ENCODE results near the gene ABHD17A.

The ABHD17A gene

DNA sequence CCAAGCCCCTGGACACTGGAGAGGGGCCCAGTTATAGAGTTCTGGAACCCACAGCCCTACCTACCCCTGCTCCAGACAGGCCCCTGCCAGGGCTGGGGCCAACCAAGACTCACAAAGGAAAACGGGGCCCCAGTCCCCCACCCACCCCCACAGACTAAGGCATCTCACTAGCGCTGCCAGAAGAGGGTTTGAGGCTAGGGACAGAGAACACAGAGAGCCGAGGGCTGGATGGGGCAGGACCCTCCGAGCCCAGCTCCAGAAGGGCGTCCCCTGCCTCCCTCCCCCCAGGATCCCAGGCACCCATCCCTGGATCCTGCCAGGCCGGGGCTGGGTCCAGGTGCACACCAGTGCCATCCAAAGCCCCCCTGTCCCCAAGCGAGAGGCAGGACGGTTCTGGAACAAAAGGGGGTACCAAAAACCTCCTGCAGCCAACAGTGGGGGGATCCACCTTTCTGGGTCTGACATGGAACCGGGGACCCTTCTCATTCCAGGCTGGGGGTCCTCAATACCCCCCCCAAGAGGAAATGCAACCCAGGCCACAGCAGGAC, 32.6 kb downstream of the ABHD17A start:
- in situ Hi-C loops (cut with HindIII; ENCODE audit: low pct_ligation_motif_present, low sequenced_read_pairs): no loop called here
- H3K27ac ChIP-seq: no peak overlapping the region
- TF ChIP-seq, protein P1, sequence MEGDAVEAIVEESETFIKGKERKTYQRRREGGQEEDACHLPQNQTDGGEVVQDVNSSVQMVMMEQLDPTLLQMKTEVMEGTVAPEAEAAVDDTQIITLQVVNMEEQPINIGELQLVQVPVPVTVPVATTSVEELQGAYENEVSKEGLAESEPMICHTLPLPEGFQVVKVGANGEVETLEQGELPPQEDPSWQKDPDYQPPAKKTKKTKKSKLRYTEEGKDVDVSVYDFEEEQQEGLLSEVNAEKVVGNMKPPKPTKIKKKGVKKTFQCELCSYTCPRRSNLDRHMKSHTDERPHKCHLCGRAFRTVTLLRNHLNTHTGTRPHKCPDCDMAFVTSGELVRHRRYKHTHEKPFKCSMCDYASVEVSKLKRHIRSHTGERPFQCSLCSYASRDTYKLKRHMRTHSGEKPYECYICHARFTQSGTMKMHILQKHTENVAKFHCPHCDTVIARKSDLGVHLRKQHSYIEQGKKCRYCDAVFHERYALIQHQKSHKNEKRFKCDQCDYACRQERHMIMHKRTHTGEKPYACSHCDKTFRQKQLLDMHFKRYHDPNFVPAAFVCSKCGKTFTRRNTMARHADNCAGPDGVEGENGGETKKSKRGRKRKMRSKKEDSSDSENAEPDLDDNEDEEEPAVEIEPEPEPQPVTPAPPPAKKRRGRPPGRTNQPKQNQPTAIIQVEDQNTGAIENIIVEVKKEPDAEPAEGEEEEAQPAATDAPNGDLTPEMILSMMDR (IDR thresholded peaks at IDR 0.05; ENCODE audit: low read depth, low read length, missing control alignments): no peak
- H3K36me3 ChIP-seq (replicated peaks): peaks cover 6% of the 10 kb centered on the region
- no peak overlapping the region for H3K4me3 ChIP-seq (ENCODE audit: low read depth, low read length)
- H3K27me3 ChIP-seq (replicated peaks): no peaks in the 10 kb centered on the region
- no peak for DNase-seq

DNA sequence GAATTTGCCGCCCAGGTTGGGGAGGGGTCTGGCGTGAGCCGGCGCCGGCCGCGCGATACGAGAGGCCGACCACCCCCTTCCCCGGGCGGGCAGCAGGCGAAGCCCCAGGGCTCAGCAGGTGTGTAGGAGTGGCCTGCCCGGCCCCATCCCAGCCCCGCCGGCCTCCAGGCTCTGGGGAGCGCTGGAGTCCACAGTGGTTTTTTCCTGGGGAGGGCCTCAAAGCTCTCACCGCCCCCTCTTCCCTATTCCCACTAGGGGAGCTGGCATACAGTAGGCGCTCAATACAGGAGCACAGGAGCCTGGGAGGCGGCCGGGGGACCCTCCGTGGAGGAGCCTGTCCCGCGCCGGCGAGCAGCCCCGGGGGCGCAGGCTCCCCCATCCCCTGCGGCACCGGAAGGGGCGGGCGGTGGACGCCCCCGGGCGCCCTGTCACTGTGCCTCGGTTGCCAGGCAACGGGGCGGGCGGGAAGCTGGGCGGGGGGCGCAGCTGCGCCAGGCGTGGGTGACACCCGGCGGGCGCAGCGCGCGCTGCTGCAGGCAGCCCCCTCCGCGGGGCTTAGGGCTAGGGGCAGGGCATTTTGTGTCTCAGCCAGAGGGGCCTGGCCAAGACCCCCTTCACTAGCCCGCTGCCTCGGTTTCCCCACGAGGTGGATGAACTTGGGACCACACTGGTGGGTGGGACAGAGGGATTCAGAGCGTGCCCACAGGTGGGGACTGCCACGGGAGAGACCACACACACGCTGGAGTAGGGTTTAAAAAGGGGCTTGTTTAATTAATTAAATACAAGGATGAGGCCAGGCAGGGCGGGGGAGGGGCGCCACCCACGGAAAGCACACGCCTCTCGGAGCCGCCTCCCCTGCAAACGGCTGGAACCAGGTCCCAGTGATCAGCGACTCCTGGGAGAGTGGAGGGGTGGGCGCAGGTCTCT, 33.4 kb downstream of the ABHD17A start:
- Histone ChIP-seq H3K27me3 (replicated peaks) (no peaks in the 10 kb centered on the region), H3K27ac (no peak overlapping the region), H3K4me3 (ENCODE audit: low read depth, low read length) (no peak overlapping the region), H3K36me3 (replicated peaks) (peaks cover 6% of the 10 kb centered on the region)
- in situ Hi-C loops (cut with HindIII; ENCODE audit: low pct_ligation_motif_present, low sequenced_read_pairs): no loop called here
- TF ChIP-seq, protein P1 (IDR thresholded peaks at IDR 0.05; ENCODE audit: low read depth, low read length, missing control alignments): no peak
- DNase-seq: no peak

DNA sequence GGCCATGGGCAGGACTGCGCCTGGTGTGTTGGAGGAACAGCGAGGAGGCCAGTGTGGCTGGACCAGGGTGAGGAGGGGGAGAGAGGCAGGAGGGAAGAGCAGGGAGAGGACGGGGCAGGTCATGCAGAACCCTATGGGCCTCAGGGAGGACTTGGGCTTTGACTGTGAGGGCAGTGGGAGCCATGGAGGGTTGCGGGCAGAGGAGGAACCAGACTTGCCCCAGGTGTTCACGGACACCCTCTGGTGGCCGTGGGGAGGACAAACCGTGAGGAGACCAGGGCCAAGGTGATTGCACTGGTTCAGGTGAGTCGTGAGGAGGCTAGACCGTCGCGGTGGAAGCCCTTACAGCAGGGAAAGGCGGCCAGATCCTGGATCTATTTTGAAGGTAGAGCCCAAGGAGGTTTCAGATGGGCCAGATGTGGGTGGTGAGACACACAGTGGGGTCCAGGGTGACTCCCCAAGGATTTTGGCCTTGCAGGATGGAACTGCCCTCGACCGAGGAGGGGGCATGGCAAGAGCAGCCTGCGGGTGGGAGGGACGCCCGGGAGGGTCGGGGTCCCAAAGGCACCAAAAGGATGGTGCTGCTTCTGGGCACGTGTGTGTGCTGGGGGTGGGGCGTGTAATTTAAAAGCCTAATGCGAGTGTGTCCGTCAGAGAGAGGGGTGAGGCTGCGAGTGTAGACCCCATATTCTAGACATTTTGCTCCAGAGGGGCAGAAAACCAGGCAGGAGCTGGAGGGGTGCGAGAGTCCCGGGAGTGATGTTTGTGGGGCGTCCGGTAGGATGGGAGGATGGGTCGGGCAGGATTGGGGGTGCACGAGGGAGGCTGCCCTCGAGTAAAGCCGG, 34.3 kb downstream of the ABHD17A start:
- H3K27me3 ChIP-seq (replicated peaks): no peaks in the 10 kb centered on the region
- TF ChIP-seq, protein P1 (IDR thresholded peaks at IDR 0.05; ENCODE audit: low read depth, low read length, missing control alignments): peak; percentile 31
- in situ Hi-C loops (cut with HindIII; ENCODE audit: low pct_ligation_motif_present, low sequenced_read_pairs): no loop called here
- peaks cover 6% of the 10 kb centered on the region for H3K36me3 ChIP-seq (replicated peaks)
- DNase-seq: no peak
- H3K4me3 ChIP-seq (ENCODE audit: low read depth, low read length): no peak overlapping the region
- H3K27ac ChIP-seq: no peak overlapping the region

DNA sequence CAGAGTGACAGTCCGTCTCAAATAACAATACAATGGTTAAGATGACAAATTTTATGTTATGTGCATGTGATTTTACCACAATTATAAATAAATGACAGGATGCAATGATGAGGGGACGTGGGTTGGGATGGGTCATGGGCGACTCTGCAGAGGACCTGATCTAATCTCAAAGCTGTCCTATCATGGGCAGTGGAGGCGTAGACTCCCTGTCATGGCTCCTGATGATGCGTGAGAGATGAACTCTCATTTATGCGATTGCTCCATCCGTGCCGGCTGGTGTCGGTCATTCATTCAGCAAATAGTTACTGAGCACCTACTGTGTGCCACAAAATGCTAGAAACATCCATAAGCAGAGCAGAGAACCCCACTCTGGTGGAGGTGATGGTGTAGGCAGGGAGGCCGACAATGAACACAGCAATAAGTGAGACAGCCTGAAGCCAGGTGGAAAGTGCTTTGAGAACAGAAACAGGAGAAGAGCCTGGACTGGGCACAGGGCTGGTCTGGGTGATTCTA, 35.4 kb downstream of the ABHD17A start:
- H3K36me3 ChIP-seq (replicated peaks): peaks cover 6% of the 10 kb centered on the region
- TF ChIP-seq, protein P1 (IDR thresholded peaks at IDR 0.05; ENCODE audit: low read depth, low read length, missing control alignments): no peak
- no peak overlapping the region for H3K27ac ChIP-seq
- DNase-seq: no peak
- H3K27me3 ChIP-seq (replicated peaks): no peaks in the 10 kb centered on the region
- H3K4me3 ChIP-seq (ENCODE audit: low read depth, low read length): no peak overlapping the region
- in situ Hi-C loops (cut with HindIII; ENCODE audit: low pct_ligation_motif_present, low sequenced_read_pairs): no loop called here

DNA sequence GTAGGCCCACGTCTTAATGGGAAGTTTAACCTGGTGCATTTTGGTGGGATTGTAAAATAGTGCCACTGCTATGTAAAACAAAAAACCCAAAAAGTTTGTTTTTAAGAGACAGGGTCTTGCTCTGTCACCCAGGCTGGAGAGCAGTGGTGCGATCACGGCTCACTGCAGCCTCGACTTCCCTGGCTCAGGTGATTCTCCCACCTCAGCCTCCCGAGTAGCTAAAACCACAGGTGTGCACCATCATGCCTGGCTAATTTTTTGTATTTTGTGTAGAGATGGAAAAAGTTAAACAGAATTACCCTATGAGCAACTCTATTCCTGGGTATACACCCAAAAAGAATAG, 36.2 kb downstream of the ABHD17A start:
- DNase-seq: no peak
- no peaks in the 10 kb centered on the region for H3K27me3 ChIP-seq (replicated peaks)
- in situ Hi-C loops (cut with HindIII; ENCODE audit: low pct_ligation_motif_present, low sequenced_read_pairs): no loop called here
- H3K36me3 ChIP-seq (replicated peaks): peaks cover 5% of the 10 kb centered on the region
- TF ChIP-seq, protein P1 (IDR thresholded peaks at IDR 0.05; ENCODE audit: low read depth, low read length, missing control alignments): no peak
- H3K4me3 ChIP-seq (ENCODE audit: low read depth, low read length): no peak overlapping the region
- H3K27ac ChIP-seq: no peak overlapping the region

Measured in brain microvascular endothelial cell (primary cell).